SK-N-SH (cell line): ENCODE measurements around the gene HOXA6. TPM values are rescaled to one million over a fixed set of nuclear protein-coding genes. Genes with fewer than 3 reads are reported as not detected.

Source experiments
- CTCF ChIA-PET: fragments of 300-600, 350-600 bp; formaldehyde crosslinking; extraction: SDS; loops from one replicate; lab custom pipeline; 2021; lab: Yijun Ruan, JAX
- POLR2A ChIA-PET: fragments of 350-600 bp; sonication (Branson Sonifier 250); formaldehyde crosslinking; extraction: SDS; loops from one replicate; lab custom pipeline; 2020; ENCODE audit warnings: antibody characterized with exemption, inconsistent platforms; lab: Yijun Ruan, JAX
- DNase-seq: peaks from one replicate; pipeline ENCODE4 v3.0.0; 2012
- H2AFZ ChIP-seq: fragments of 200-600 bp; sonication (generic); 2 replicates; pipeline ENCODE4 v1.8.1; 2016; ENCODE audit warnings: antibody characterized with exemption, mild to moderate bottlenecking, low read depth
- H3F3A ChIP-seq: fragments of 200-600 bp; sonication (generic); replicated peaks from 2 replicates; pipeline ENCODE3; 2016; ENCODE audit warnings: antibody characterized with exemption, mild to moderate bottlenecking; ENCODE audit not compliant: insufficient read depth
- H3K27ac ChIP-seq, 2 experiments: fragments of 200-500 bp in 1 of 2; fragments of 200-600 bp in 1 of 2; sonication (Bioruptor generic) in 1 of 2; sonication (generic), shearing (Covaris generic) in 1 of 2; 2 replicates each; pipeline versions ENCODE4 v1.5.1 to v1.6.1; 2014 to 2016; ENCODE audit warnings: low read depth in 2 of 2, inconsistent platforms in 1 of 2, low read length in 1 of 2, mild to moderate bottlenecking in 1 of 2, mixed read lengths in 1 of 2
- H3K27me3 ChIP-seq: fragments of 200-600 bp; sonication (generic), shearing (Covaris generic); 2 replicates; pipeline ENCODE4 v1.6.1; 2016; ENCODE audit warnings: mixed run types; ENCODE audit not compliant: insufficient read depth
- H3K36me3 ChIP-seq, 2 experiments: fragments of 200-500 bp in 1 of 2; fragments of 200-600 bp in 1 of 2; sonication (Bioruptor generic) in 1 of 2; sonication (generic) in 1 of 2; replicated peaks in 1 of 2; 2 replicates each; pipeline versions ENCODE3 to v1.5.1; 2014 to 2016; ENCODE audit warnings: low read length in 1 of 2, mild to moderate bottlenecking in 1 of 2; ENCODE audit not compliant: insufficient read depth in 2 of 2, control insufficient read depth in 1 of 2
- H3K4me1 ChIP-seq, 2 experiments: fragments of 200-500 bp in 1 of 2; fragments of 200-600 bp in 1 of 2; sonication (Bioruptor generic) in 1 of 2; sonication (generic), shearing (Covaris generic) in 1 of 2; 2 replicates each; pipeline versions ENCODE4 v1.5.1 to v1.6.1; 2014 to 2016; ENCODE audit warnings: low read depth in 1 of 2, low read length in 1 of 2, mixed run types in 1 of 2; ENCODE audit not compliant: insufficient read depth in 2 of 2, control insufficient read depth in 1 of 2
- H3K4me2 ChIP-seq: fragments of 200-600 bp; sonication (generic), shearing (Covaris generic); 2 replicates; pipeline ENCODE4 v1.6.1; 2017; ENCODE audit warnings: mixed run types
- H3K4me3 ChIP-seq, 2 experiments: fragments of 200-500 bp in 1 of 2; fragments of 200-600 bp in 1 of 2; sonication (Bioruptor generic) in 1 of 2; sonication (generic), shearing (Covaris generic) in 1 of 2; 2 replicates each; pipeline versions ENCODE4 v1.5.1 to v1.8.1; 2014 to 2016; ENCODE audit warnings: low read depth in 2 of 2, inconsistent platforms in 1 of 2, low read length in 1 of 2, mild to moderate bottlenecking in 1 of 2, mixed read lengths in 1 of 2, moderate library complexity in 1 of 2
- H3K79me2 ChIP-seq: fragments of 200-600 bp; sonication (generic); 2 replicates; pipeline ENCODE4 v1.8.1; 2017; ENCODE audit warnings: mild to moderate bottlenecking; ENCODE audit not compliant: insufficient read depth
- H3K9ac ChIP-seq: fragments of 200-600 bp; sonication (generic); 2 replicates; pipeline ENCODE4 v1.6.1; 2017; ENCODE audit warnings: mixed run types
- H3K9me2 ChIP-seq: fragments of 200-600 bp; sonication (generic); 2 replicates; pipeline ENCODE4 v1.6.1; 2017; ENCODE audit warnings: mixed run types
- H3K9me3 ChIP-seq: fragments of 200-600 bp; sonication (generic); 2 replicates; pipeline ENCODE4 v1.6.1; 2017; ENCODE audit warnings: mixed run types, mild to moderate bottlenecking, moderate library complexity
- H4K20me1 ChIP-seq: fragments of 200-600 bp; sonication (generic); 2 replicates; pipeline ENCODE4 v1.6.1; 2017; ENCODE audit warnings: mild to moderate bottlenecking, mixed run types; ENCODE audit not compliant: insufficient read depth
- CTCF ChIP-seq: fragments of 200-600 bp; sonication (generic); IDR thresholded peaks from 2 replicates; pipeline ENCODE4 v1.6.1; 2017; ENCODE audit warnings: antibody characterized with exemption, mild to moderate bottlenecking, moderate library complexity
- FOSL2 ChIP-seq: IDR thresholded peaks from 2 replicates; pipeline ENCODE4 v1.4.0; 2012; ENCODE audit warnings: low read depth, mild to moderate bottlenecking, moderate library complexity, borderline replicate concordance
- FOXJ3 ChIP-seq: sonication (generic); formaldehyde crosslinking; IDR thresholded peaks from 2 replicates; pipeline ENCODE4 v1.5.1; 2020; ENCODE audit warnings: mild to moderate bottlenecking, missing genetic modification reagents
- GABPA ChIP-seq: IDR thresholded peaks from 2 replicates; pipeline ENCODE4 v1.4.0; 2012; ENCODE audit warnings: low read depth, mild to moderate bottlenecking
- MAX ChIP-seq: IDR thresholded peaks from 2 replicates; pipeline ENCODE4 v1.4.0; 2012; ENCODE audit warnings: low read depth
- MEF2A ChIP-seq: IDR thresholded peaks from 2 replicates; pipeline ENCODE4 v1.4.0; 2012; ENCODE audit warnings: low read depth, borderline replicate concordance
- MXI1 ChIP-seq: IDR thresholded peaks from 2 replicates; pipeline ENCODE4 v1.6.1; 2012; ENCODE audit warnings: mild to moderate bottlenecking, low read depth, low read length, improper control_type of control experiment
- NFIC ChIP-seq: IDR thresholded peaks from 2 replicates; pipeline ENCODE4 v1.4.0; 2012; ENCODE audit warnings: borderline replicate concordance
- RAD21 ChIP-seq: IDR thresholded peaks from 2 replicates; pipeline ENCODE4 v1.6.1; 2012; ENCODE audit warnings: mild to moderate bottlenecking, low read length
- REST ChIP-seq: IDR thresholded peaks from 2 replicates; pipeline ENCODE4 v1.6.1; 2012; ENCODE audit warnings: mild to moderate bottlenecking, low read depth, low read length, moderate library complexity
- RFX5 ChIP-seq: IDR thresholded peaks from 2 replicates; pipeline ENCODE4 v1.6.1; 2012; ENCODE audit warnings: mild to moderate bottlenecking, improper control_type of control experiment, low read length
- TAF1 ChIP-seq: IDR thresholded peaks from 2 replicates; pipeline ENCODE4 v1.6.1; 2012; ENCODE audit warnings: low read depth, mild to moderate bottlenecking, low read length, moderate library complexity, borderline replicate concordance
- USF2 ChIP-seq: fragments of 150-350 bp; IDR thresholded peaks from 2 replicates; pipeline ENCODE4 v1.6.1; 2017; ENCODE audit warnings: antibody characterized with exemption, low read length, low read depth, borderline replicate concordance
- WGBS: methylation state at CpG from one replicate; pipeline ENCODE4 v1.1.6; 2017; ENCODE audit warnings: low lambda C conversion rate; 5-methylcytosine and 5-hydroxymethylcytosine counted together
- polyA plus RNA-seq, 3 experiments: library from polyadenylated mRNA; depleted of rRNA; stranded (reverse); fragments of >200 nt; gene quantifications; 2 replicates each; pipeline ENCODE4 v1.2.3, GENCODE V29; 2012

HOXA6 gene
- polyA plus RNA-seq, 1 of the 3 experiments (the other 2 are of a cell fraction), result not detected

GRCh38 chr7:27150568-27151340 lies 3.2 kb upstream of the HOXA6 start (continued):
- TF ChIP-seq REST (peak; percentile 81), CTCF (peak; percentile 91), RFX5 (no peak), FOSL2 (no peak)

- peak overlapping the region in 1 of 2 experiments; percentile 63; a peak in 1 of 4 replicates for H3K4me3 ChIP-seq
- TF ChIP-seq FOXJ3 (CRISPR knock-in tag) (no peak), MXI1 (no peak), TAF1 (no peak), USF2 (no peak), FOSL2 (no peak), MEF2A (no peak), MAX (no peak), NFIC (no peak), GABPA (no peak), RAD21 (no peak)
- H3K4me1 ChIP-seq, result peaks cover 0 to 9% of the 10 kb centered on the region in 2 experiments; a peak in 1 of 4 replicates
- ChIA-PET POLR2A (interaction anchor here (1.0 kb wide), 1 partner anchor 11 kb away, joined by 3 read pairs; no protein-coding TSS in a partner anchor), CTCF (interaction anchor here (0.6 to 10.9 kb wide), 51 partner anchors 9 to 1257 kb away, joined by 3 to 270 read pairs (median 4); partner anchors contain the start of genes HOXA10, HOXA4, HOXA7 and HOXA9)
- no peak overlapping the region for H3K27ac ChIP-seq
- no peaks in the 10 kb centered on the region for H3F3A ChIP-seq
- H3K9ac ChIP-seq, result no peak overlapping the region
- H3K9me3 ChIP-seq, result no peaks in the 10 kb centered on the region
- H3K9me2 ChIP-seq, result no peaks in the 10 kb centered on the region
- H3K27me3 ChIP-seq, result peaks cover 100% of the 10 kb centered on the region
- DNase-seq, result no peak
- peak overlapping the region; percentile 76 for H3K4me2 ChIP-seq
- WGBS, result 15% methylated on average over 13 of the region's 13 CpGs
- H4K20me1 ChIP-seq, result peaks cover 6% of the 10 kb centered on the region; the same call in 1 of the 2 replicates
- no peaks in the 10 kb centered on the region for H3K36me3 ChIP-seq
- peak overlapping the region; percentile 53; the same call in 1 of the 2 replicates for H2AFZ ChIP-seq
- H3K79me2 ChIP-seq, result no peaks in the 10 kb centered on the region
These were observed 2.4 kb upstream of the HOXA6 start for GRCh38 chr7:27149842-27150567.
